Activated B cell treated with CpG ODN at 0.5 μM for 24 hours (primary cell): ENCODE measurements around the gene SCYGR4. TPM values are rescaled to one million over a fixed set of nuclear protein-coding genes. Genes with fewer than 3 reads are reported as not detected.

Experiments
- ATAC-seq: fragments of 200-7000 bp; cut with Tn5 transposase; one replicate; pipeline ENCODE4 v1.10.0; 2021; ENCODE audit warnings: low read depth, mild to moderate bottlenecking, moderate library complexity
- CTCF ChIA-PET: fragments of 350-600 bp; sonication (Branson Sonifier 250); formaldehyde crosslinking; loops from one replicate; lab custom pipeline; 2021; ENCODE audit warnings: antibody characterized with exemption; lab: Charles Lee
- POLR2A ChIA-PET: fragments of 350-600 bp; sonication (Branson Sonifier 250); formaldehyde crosslinking; loops from one replicate; lab custom pipeline; 2021; ENCODE audit warnings: antibody characterized with exemption; lab: Charles Lee
- DNase-seq: peaks from one replicate; pipeline ENCODE4 v3.0.0; 2022
- H3K27ac Mint-ChIP-seq: one replicate; pipeline ENCODE4 v1.8.0; 2020; ENCODE audit warnings: mixed read lengths
- H3K27me3 Mint-ChIP-seq: one replicate; pipeline ENCODE4 v1.8.0; 2021; ENCODE audit warnings: mixed read lengths
- H3K36me3 Mint-ChIP-seq: one replicate; pipeline ENCODE4 v1.8.0; 2021; ENCODE audit warnings: low read depth, mixed read lengths
- H3K4me1 Mint-ChIP-seq: one replicate; pipeline ENCODE4 v1.8.0; 2021; ENCODE audit warnings: mixed read lengths
- H3K4me3 Mint-ChIP-seq: one replicate; pipeline ENCODE4 v1.8.0; 2020; ENCODE audit warnings: mild to moderate bottlenecking, mixed read lengths
- H3K9me3 Mint-ChIP-seq: one replicate; pipeline ENCODE4 v1.8.0; 2020; ENCODE audit warnings: mixed read lengths
- intact Hi-C: fragments of 100-400 bp; cut with micrococcal nuclease; formaldehyde crosslinking; loops from one replicate; pipeline ENCODE4 v1.15.1; 2024
- total RNA-seq: library from RNA; stranded (reverse); gene quantifications from 2 replicates; pipeline ENCODE4 v1.2.3, GENCODE V29; 2022
- TF ChIP-seq, protein P1 (sequence below): fragments of 200-600 bp; IDR thresholded peaks from one replicate; pipeline ENCODE4 v1.8.0; 2022; ENCODE audit warnings: antibody characterized with exemption, mild to moderate bottlenecking

Gene SCYGR4
- total RNA-seq, 1 donor from 2014 or later = not detected

DNA sequence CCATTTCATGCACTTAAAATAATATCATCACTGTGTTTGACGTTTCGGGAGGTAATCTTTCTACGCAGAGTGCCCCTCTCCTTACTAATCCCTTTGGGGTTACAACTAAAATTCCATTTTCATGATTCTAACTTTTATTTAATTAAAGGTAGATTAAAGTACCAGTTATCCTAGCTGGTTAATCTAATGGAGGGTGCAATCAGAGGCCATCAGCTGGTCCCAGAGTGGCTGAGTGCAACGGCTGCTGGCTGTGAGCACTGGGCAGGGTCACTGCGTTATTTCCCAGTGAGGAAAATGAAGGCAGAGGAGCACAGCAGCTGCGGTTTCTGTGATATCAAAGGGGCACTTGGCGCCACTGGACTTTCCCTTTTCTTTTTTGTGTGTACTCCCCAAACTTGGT is 12.1 kb downstream of the SCYGR4 start:
- Mint-ChIP-seq H3K27me3 (peaks cover 14% of the 10 kb centered on the region), H3K4me1 (no peaks in the 10 kb centered on the region), H3K4me3 (no peak overlapping the region), H3K27ac (no peak overlapping the region), H3K9me3 (no peaks in the 10 kb centered on the region), H3K36me3 (no peaks in the 10 kb centered on the region)
- TF ChIP-seq, protein P1, sequence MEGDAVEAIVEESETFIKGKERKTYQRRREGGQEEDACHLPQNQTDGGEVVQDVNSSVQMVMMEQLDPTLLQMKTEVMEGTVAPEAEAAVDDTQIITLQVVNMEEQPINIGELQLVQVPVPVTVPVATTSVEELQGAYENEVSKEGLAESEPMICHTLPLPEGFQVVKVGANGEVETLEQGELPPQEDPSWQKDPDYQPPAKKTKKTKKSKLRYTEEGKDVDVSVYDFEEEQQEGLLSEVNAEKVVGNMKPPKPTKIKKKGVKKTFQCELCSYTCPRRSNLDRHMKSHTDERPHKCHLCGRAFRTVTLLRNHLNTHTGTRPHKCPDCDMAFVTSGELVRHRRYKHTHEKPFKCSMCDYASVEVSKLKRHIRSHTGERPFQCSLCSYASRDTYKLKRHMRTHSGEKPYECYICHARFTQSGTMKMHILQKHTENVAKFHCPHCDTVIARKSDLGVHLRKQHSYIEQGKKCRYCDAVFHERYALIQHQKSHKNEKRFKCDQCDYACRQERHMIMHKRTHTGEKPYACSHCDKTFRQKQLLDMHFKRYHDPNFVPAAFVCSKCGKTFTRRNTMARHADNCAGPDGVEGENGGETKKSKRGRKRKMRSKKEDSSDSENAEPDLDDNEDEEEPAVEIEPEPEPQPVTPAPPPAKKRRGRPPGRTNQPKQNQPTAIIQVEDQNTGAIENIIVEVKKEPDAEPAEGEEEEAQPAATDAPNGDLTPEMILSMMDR = no peak
- CTCF ChIA-PET = no interaction called here
- no peak for DNase-seq
- intact Hi-C loops = no loop called here
- ATAC-seq = no peak
- POLR2A ChIA-PET = no interaction called here

GRCh38 chr2:227630322-227630721 is 13.0 kb downstream of the SCYGR4 start:
- no peaks in the 10 kb centered on the region for H3K4me1 Mint-ChIP-seq
- no peak overlapping the region for H3K4me3 Mint-ChIP-seq
- CTCF ChIA-PET = interaction anchor here (2.0 kb wide), 1 partner anchor 28 kb away, joined by 4 read pairs; no protein-coding TSS in a partner anchor

DNA sequence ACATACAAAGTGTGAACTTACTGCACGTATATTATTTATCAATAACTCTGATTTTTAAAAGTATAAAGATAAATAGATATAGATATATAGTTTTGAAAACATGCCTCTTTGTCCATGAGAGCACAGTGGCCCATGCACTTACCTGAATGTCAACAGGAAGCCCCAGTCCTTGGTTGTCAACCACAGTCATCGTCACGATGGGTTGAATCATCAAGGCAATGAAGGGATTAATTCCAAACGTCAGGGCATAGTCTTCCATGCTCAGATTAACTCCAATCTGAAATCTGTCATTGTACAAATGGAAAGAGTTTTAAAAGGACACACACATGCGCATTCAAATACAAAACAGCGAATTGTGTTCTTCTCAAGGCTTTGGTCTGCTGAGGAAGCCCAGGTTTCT is 15.5 kb downstream of the SCYGR4 start:
- Mint-ChIP-seq H3K4me3 (no peak overlapping the region), H3K27me3 (peaks cover 14% of the 10 kb centered on the region), H3K9me3 (no peaks in the 10 kb centered on the region), H3K36me3 (no peaks in the 10 kb centered on the region), H3K4me1 (no peaks in the 10 kb centered on the region), H3K27ac (no peak overlapping the region)
- ChIA-PET POLR2A (no interaction called here), CTCF (no interaction called here)
- intact Hi-C loops = no loop called here
- DNase-seq = no peak
- no peak for ATAC-seq
- TF ChIP-seq, protein P1 = no peak

More at GRCh38 chr2:227630322-227630721, 13.0 kb downstream of the SCYGR4 start:
- ATAC-seq (no peak), DNase-seq (no peak)
- Mint-ChIP-seq H3K9me3 (no peaks in the 10 kb centered on the region), H3K36me3 (no peaks in the 10 kb centered on the region), H3K27me3 (peaks cover 16% of the 10 kb centered on the region), H3K27ac (no peak overlapping the region)
- TF ChIP-seq, protein P1 = no peak
- intact Hi-C loops = no loop called here
- POLR2A ChIA-PET = no interaction called here

DNA sequence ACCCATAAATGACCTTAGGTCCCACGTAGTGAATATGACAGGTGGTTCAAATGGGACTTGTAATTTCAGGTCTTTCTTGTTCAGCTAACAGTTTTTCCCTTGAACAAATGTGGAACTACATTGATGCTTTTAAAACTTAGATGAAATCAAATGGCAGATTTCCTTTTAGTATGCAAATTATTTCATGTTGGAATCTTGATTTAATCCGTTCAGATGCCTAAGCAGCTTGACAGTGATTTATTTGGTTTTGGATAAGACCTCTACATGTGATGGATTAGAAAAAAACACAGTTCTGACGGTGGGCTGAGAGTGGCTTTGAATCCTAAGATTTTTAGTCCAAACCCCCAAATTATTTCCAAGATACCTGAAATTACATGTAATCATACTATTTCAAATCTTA is 16.9 kb downstream of the SCYGR4 start:
- Mint-ChIP-seq H3K4me1 (no peaks in the 10 kb centered on the region), H3K4me3 (no peak overlapping the region), H3K9me3 (no peaks in the 10 kb centered on the region), H3K27ac (no peak overlapping the region), H3K36me3 (no peaks in the 10 kb centered on the region), H3K27me3 (peaks cover 8% of the 10 kb centered on the region)
- intact Hi-C loops = no loop called here
- ChIA-PET CTCF (no interaction called here), POLR2A (no interaction called here)
- no peak for ATAC-seq
- DNase-seq = no peak
- TF ChIP-seq, protein P1 = no peak

DNA sequence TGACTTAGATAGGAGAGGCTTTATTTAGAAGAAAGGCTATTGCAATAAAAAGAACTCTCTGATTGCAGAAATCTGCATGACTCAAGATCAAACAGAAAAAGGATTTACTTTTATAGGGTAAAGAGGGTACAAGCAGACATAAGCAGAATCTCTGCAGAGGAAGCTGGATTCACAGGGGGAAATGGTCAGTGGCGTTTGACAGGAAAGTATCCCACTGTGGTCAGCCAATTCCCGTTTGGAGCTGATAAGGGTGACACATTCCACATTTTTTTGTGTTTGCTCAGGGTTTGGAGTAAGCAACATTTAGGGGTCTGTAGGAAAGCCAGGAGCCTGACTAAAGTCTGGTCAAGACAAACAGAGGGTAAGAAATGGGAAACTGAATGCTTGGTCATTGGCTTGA is 25.4 kb downstream of the SCYGR4 start:
- POLR2A ChIA-PET = no interaction called here
- CTCF ChIA-PET = no interaction called here
- intact Hi-C loops = no loop called here

More for the DNA sequence above, 25.4 kb downstream of the SCYGR4 start:
- TF ChIP-seq, protein P1 = no peak
- no peaks in the 10 kb centered on the region for H3K27me3 Mint-ChIP-seq
- no peak overlapping the region for H3K27ac Mint-ChIP-seq
- no peak overlapping the region for H3K4me3 Mint-ChIP-seq
- ATAC-seq (no peak), DNase-seq (no peak)
- H3K9me3 Mint-ChIP-seq = no peaks in the 10 kb centered on the region
- H3K4me1 Mint-ChIP-seq = no peaks in the 10 kb centered on the region
- no peaks in the 10 kb centered on the region for H3K36me3 Mint-ChIP-seq
